Esophagus squamous epithelium (tissue), 5 donors: ENCODE data around the gene CDK13. TPM values are rescaled to one million over a fixed set of nuclear protein-coding genes. Genes with fewer than 3 reads are reported as not detected.

Source experiments
- DNase-seq: peaks from one replicate; lab custom pipeline; 2025; lab: John Stamatoyannopoulos, UW
- H3K27ac ChIP-seq, 4 donors: fragments of 200-600 bp; sonication (generic); one replicate each; pipeline ENCODE4 v1.5.1; 2016 to 2019; ENCODE audit warnings: mild to moderate bottlenecking in 1 of 4
- H3K27me3 ChIP-seq, 4 donors: fragments of 200-600 bp; sonication (generic); 1 replicate in 3 of 4; 2 replicates in 1 of 4; pipeline versions ENCODE4 v1.5.1 to v1.6.0; 2017 to 2021; ENCODE audit warnings: antibody characterized with exemption in 1 of 4
- H3K36me3 ChIP-seq, 3 donors: fragments of 200-600 bp; sonication (generic); one replicate each; pipeline ENCODE4 v1.5.1; 2016 to 2019
- H3K4me1 ChIP-seq, 3 donors: fragments of 200-600 bp; sonication (generic); one replicate each; pipeline ENCODE4 v1.5.1; 2017 to 2019
- H3K4me3 ChIP-seq, 4 donors: fragments of 200-600 bp; sonication (generic); 1 replicate in 3 of 4; 2 replicates in 1 of 4; pipeline ENCODE4 v1.5.1; 2016 to 2019; ENCODE audit warnings: mild to moderate bottlenecking in 2 of 4, moderate library complexity in 1 of 4
- H3K9me3 ChIP-seq, 3 donors: fragments of 200-600 bp; sonication (generic); one replicate each; pipeline ENCODE4 v1.5.1; 2016 to 2019
- CTCF ChIP-seq, 6 experiments: fragments of 450-650 bp in 4 of 6; fragments of 200-600 bp in 2 of 6; sonication (generic) in 2 of 6; IDR thresholded peaks; one replicate each; pipeline ENCODE4 v1.5.1; 2016 to 2019; ENCODE audit warnings: antibody characterized with exemption in 6 of 6, mild to moderate bottlenecking in 4 of 6, moderate library complexity in 4 of 6
- POLR2A ChIP-seq, 4 donors: fragments of 450-650 bp; IDR thresholded peaks; one replicate each; pipeline ENCODE4 v1.6.1; 2017; ENCODE audit warnings: antibody characterized with exemption in 4 of 4, mild to moderate bottlenecking in 4 of 4, moderate library complexity in 3 of 4
- WGBS, 2 donors: methylation state at CpG; one replicate each; pipeline ENCODE4 v1.1.5; 2018; 5-methylcytosine and 5-hydroxymethylcytosine counted together
- intact Hi-C: fragments of 100-400 bp; cut with DNase I; formaldehyde crosslinking; loops from one replicate; pipeline ENCODE4 v1.15.0; 2022
- total RNA-seq, 4 donors: library from RNA; depleted of rRNA; stranded (reverse); fragments of >200 nt; gene quantifications; one replicate each; pipeline ENCODE4 v1.1.0, GENCODE V29; 2016
- donor health status: DM: yes; HTN: yes; CAD: no.

The CDK13 gene
- total RNA-seq, 4 donors from 2014 or later: 46.0 to 99.8 (median 66.0) TPM

GRCh38 chr7:39936761-39937160, 13.3 kb upstream of the CDK13 start:
- intact Hi-C loops: no loop called here
- H3K27me3 ChIP-seq: no peaks in the 10 kb centered on the region
- H3K27ac ChIP-seq: peak overlapping the region in 2 of 4 donors; percentile 7 to 60
- no peak overlapping the region for H3K4me3 ChIP-seq
- no peaks in the 10 kb centered on the region for H3K9me3 ChIP-seq
- no peak for DNase-seq
- TF ChIP-seq POLR2A (IDR thresholded peaks at IDR 0.05) (no peak), CTCF (IDR thresholded peaks at IDR 0.05) (no peak)
- peaks cover 0 to 18% (median 0%) of the 10 kb centered on the region in 3 donors for H3K4me1 ChIP-seq
- WGBS, 2 donors: 46 to 78% methylated on average over 2 to 3 of the region's 3 CpGs
- no peaks in the 10 kb centered on the region for H3K36me3 ChIP-seq

GRCh38 chr7:39937366-39938153, 12.5 kb upstream of the CDK13 start:
- WGBS, 2 donors: 32 to 50% methylated on average over 2 of the region's 2 CpGs
- Histone ChIP-seq H3K36me3 (no peaks in the 10 kb centered on the region), H3K4me3 (no peak overlapping the region), H3K27me3 (no peaks in the 10 kb centered on the region), H3K27ac (peak overlapping the region in 2 of 4 donors; percentile 49 to 60), H3K9me3 (no peaks in the 10 kb centered on the region), H3K4me1 (peaks cover 0 to 17% (median 0%) of the 10 kb centered on the region in 3 donors)
- TF ChIP-seq POLR2A (IDR thresholded peaks at IDR 0.05) (no peak), CTCF (IDR thresholded peaks at IDR 0.05) (no peak)
- no peak for DNase-seq
- intact Hi-C loops: no loop called here

DNA sequence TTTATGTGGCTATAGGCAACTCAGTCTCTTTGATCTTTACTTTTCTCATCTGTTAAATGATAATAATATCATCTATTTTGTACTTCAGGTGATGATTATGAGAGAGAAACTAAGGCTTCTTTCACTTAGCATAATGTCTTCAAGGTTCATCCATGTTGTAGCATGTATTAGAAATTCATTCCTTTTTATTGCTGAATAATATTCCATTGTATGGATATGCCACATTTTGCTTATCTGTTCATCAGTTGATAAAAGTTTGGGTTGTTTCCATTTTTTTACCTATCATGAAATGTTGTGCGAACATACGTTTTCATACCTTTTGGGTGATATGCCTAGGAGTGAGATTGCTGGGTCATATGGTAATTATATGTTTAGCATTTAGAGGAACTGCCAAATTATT, 7.2 kb upstream of the CDK13 start:
- DNase-seq: no peak
- H3K27ac ChIP-seq: no peak overlapping the region
- H3K36me3 ChIP-seq: no peaks in the 10 kb centered on the region
- no peaks in the 10 kb centered on the region for H3K27me3 ChIP-seq
- TF ChIP-seq POLR2A (IDR thresholded peaks at IDR 0.05): no peak
- TF ChIP-seq CTCF (IDR thresholded peaks at IDR 0.05): no peak
- H3K4me1 ChIP-seq: peaks cover 0 to 8% (median 0%) of the 10 kb centered on the region in 3 donors
- no peaks in the 10 kb centered on the region for H3K9me3 ChIP-seq
- intact Hi-C loops: no loop called here
- no peak overlapping the region for H3K4me3 ChIP-seq
- 97 to 100% methylated on average over 2 of the region's 2 CpGs for WGBS, 2 donors

DNA sequence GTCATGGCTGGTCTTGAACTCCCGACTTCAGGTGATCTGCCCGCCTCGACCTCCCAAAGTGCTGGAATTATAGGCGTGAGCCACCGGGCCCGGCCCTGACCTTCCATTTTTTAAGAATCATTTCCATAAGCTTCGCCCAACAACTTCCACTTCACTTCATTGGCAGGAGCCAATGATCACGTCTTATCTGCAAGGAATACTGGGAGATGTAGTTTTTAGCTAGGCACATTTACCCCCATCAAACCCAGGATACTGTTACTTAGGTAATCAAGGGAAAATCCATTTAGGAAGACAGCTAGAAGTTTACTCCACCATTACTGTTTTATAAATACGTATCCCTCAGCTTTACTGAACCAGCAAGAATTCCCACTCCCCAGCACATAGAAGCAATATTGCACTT, 3.4 kb upstream of the CDK13 start:
- intact Hi-C loops: no loop called here
- Histone ChIP-seq H3K36me3 (no peaks in the 10 kb centered on the region), H3K27me3 (no peaks in the 10 kb centered on the region), H3K27ac (no peak overlapping the region), H3K4me3 (no peak overlapping the region), H3K4me1 (peaks cover 4 to 10% (median 5%) of the 10 kb centered on the region in 3 donors), H3K9me3 (no peaks in the 10 kb centered on the region)
- TF ChIP-seq POLR2A (IDR thresholded peaks at IDR 0.05): no peak
- no peak for TF ChIP-seq CTCF (IDR thresholded peaks at IDR 0.05)
- no peak for DNase-seq
- 73 to 95% methylated on average over 7 to 8 of the region's 9 CpGs for WGBS, 2 donors

DNA sequence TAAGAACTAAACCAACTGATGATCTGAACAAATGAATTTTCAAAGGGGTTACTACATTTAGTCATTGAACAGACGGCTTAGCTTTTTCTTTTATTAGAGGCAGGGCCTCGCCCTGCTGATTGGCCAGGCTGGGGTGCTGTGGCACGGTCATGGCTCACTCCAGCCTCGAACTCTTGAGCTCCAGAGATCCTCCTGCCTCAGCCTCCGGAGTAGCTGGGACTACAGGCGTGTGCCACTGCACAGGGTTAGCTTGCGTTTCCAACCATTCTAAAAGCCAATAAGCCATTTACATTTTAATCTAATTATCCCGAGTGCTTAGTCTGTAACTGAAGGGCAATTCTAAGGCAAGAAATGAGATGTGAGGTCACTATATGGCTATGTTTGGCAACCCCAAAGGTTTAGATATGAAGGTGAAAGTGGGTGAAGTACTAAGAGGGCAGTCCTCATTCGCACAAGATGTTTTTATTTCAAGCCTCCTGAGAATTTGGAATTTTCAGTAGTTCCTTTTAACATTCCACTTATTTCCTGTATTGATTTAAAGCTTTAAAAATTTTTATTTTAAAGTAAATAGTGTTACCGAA, 1.6 kb upstream of the CDK13 start:
- H3K4me1 ChIP-seq: peaks cover 5 to 23% (median 6%) of the 10 kb centered on the region in 3 donors
- DNase-seq: no peak
- no peaks in the 10 kb centered on the region for H3K9me3 ChIP-seq
- H3K27me3 ChIP-seq: no peaks in the 10 kb centered on the region
- no peaks in the 10 kb centered on the region for H3K36me3 ChIP-seq
- TF ChIP-seq CTCF (IDR thresholded peaks at IDR 0.05): no peak
- TF ChIP-seq POLR2A (IDR thresholded peaks at IDR 0.05): no peak
- H3K27ac ChIP-seq: peak overlapping the region; percentile 86 to 100 (median 96)
- 45 to 52% methylated on average over 9 to 10 of the region's 10 CpGs for WGBS, 2 donors
- peak overlapping the region; percentile 71 to 95 (median 90) for H3K4me3 ChIP-seq
- intact Hi-C loops: no loop called here
